HCT116 (cell line): ENCODE data around the gene ZNF544. TPM values are rescaled to one million over a fixed set of nuclear protein-coding genes. Genes with fewer than 3 reads are reported as not detected.

ENCODE experiments used
- ATAC-seq: fragments of 200-7000 bp; cut with Tn5 transposase; 2 replicates; pipeline ENCODE4 v1.9.1; 2020; ENCODE audit warnings: mild to moderate bottlenecking, moderate library complexity
- BruUV-seq: library from RNA; stranded (reverse); fragments of 400-500 nt; replicated peaks from 2 replicates; lab custom pipeline; 2021; lab: Mats Ljungman, UMichigan
- CTCF ChIA-PET: fragments of 300-600 bp; sonication (Branson Sonifier 250); formaldehyde crosslinking; loops from one replicate; lab custom pipeline; 2021; ENCODE audit warnings: antibody characterized with exemption; lab: Charles Lee
- POLR2A ChIA-PET: fragments of 300-600, 350-600 bp; sonication (Branson Sonifier 250); formaldehyde crosslinking; loops from one replicate; lab custom pipeline; 2021; ENCODE audit warnings: antibody characterized with exemption; lab: Charles Lee
- RAD21 ChIA-PET, 2 experiments: fragments of 300-600 bp; sonication (Branson Sonifier 250); formaldehyde crosslinking; loops; one replicate each; lab custom pipeline; 2023; ENCODE audit warnings: low total read pairs in 2 of 2; ENCODE audit not compliant: uncharacterized antibody in 2 of 2, unreplicated experiment in 2 of 2, low non-redundant PET in 1 of 2; lab: Charles Lee
- DNase-seq: peaks from one replicate; pipeline ENCODE4 v3.0.0-alpha.2; 2010; ENCODE audit warnings: low read depth, low spot score
- H2AFZ ChIP-seq: fragments of 200-600 bp; shearing (Covaris generic), sonication (generic); 2 replicates; pipeline ENCODE4 v1.6.1; 2017; ENCODE audit warnings: low read depth, mixed run types, mixed read lengths, antibody characterized with exemption, low read length; ENCODE audit not compliant: poor library complexity, severe bottlenecking
- H3K27ac ChIP-seq: 2 replicates; pipeline ENCODE4 v1.5.1; 2012; ENCODE audit warnings: low read depth, low read length
- H3K27me3 ChIP-seq: fragments of 200-600 bp; sonication (generic); 2 replicates; pipeline ENCODE4 v1.6.1; 2016; ENCODE audit warnings: mixed run types, low read length, mixed read lengths; ENCODE audit not compliant: insufficient read depth
- H3K36me3 ChIP-seq, 2 experiments: fragments of 200-500 bp in 1 of 2; fragments of 200-600 bp in 1 of 2; sonication (Bioruptor generic) in 1 of 2; sonication (generic) in 1 of 2; 2 replicates each; pipeline versions ENCODE4 v1.5.1 to v1.6.1; 2014 to 2016; ENCODE audit warnings: low read length in 2 of 2, inconsistent platforms in 1 of 2, mixed read lengths in 1 of 2, mixed run types in 1 of 2; ENCODE audit not compliant: insufficient read depth in 2 of 2, control insufficient read depth in 1 of 2
- H3K4me1 ChIP-seq, 2 experiments: fragments of 200-600 bp in 1 of 2; sonication (generic) in 1 of 2; 2 replicates each; pipeline versions ENCODE4 v1.5.1 to v1.6.1; 2012 to 2017; ENCODE audit warnings: low read length in 2 of 2, inconsistent platforms in 1 of 2, mild to moderate bottlenecking in 1 of 2, mixed read lengths in 1 of 2, mixed run types in 1 of 2, moderate library complexity in 1 of 2; ENCODE audit not compliant: insufficient read depth in 2 of 2, control insufficient read depth in 1 of 2
- H3K4me2 ChIP-seq: fragments of 200-600 bp; sonication (generic); 2 replicates; pipeline ENCODE4 v1.6.1; 2017; ENCODE audit warnings: mixed run types, low read length, mixed read lengths
- H3K4me3 ChIP-seq, 2 experiments: fragments of 200-600 bp in 1 of 2; sonication (generic) in 1 of 2; replicated peaks in 1 of 2; 2 replicates each; pipeline ENCODE4 v1.5.1; 2011 to 2016; ENCODE audit warnings: low read length in 2 of 2, control low read depth in 1 of 2, low read depth in 1 of 2, mild to moderate bottlenecking in 1 of 2, mixed read lengths in 1 of 2, mixed run types in 1 of 2
- H3K79me2 ChIP-seq: fragments of 200-600 bp; sonication (generic); 2 replicates; pipeline ENCODE4 v1.6.1; 2017; ENCODE audit warnings: mild to moderate bottlenecking, mixed run types, low read length, moderate library complexity, mixed read lengths; ENCODE audit not compliant: insufficient read depth
- H3K9ac ChIP-seq: fragments of 200-600 bp; sonication (generic); 2 replicates; pipeline ENCODE4 v1.6.1; 2016; ENCODE audit warnings: low read length, mixed read lengths
- H3K9me2 ChIP-seq: fragments of 200-600 bp; sonication (generic), shearing (Covaris generic); 2 replicates; pipeline ENCODE4 v1.6.1; 2017; ENCODE audit warnings: mixed run types, mild to moderate bottlenecking, moderate library complexity; ENCODE audit not compliant: insufficient read depth
- H3K9me3 ChIP-seq, 2 experiments: fragments of 200-500 bp in 1 of 2; fragments of 200-600 bp in 1 of 2; sonication (Bioruptor generic) in 1 of 2; sonication (generic) in 1 of 2; 2 replicates each; pipeline ENCODE4 v1.6.1; 2014 to 2017; ENCODE audit warnings: low read length in 2 of 2, mixed read lengths in 2 of 2, inconsistent platforms in 1 of 2, low read depth in 1 of 2, mild to moderate bottlenecking in 1 of 2, mixed run types in 1 of 2, moderate library complexity in 1 of 2; ENCODE audit not compliant: control insufficient read depth in 1 of 2, insufficient read depth in 1 of 2
- H4K20me1 ChIP-seq: fragments of 200-600 bp; sonication (generic), shearing (Covaris generic); 2 replicates; pipeline ENCODE4 v1.6.1; 2017; ENCODE audit warnings: mixed run types, mild to moderate bottlenecking, moderate library complexity; ENCODE audit not compliant: insufficient read depth
- CBX3 ChIP-seq: IDR thresholded peaks from 2 replicates; pipeline ENCODE4 v1.6.1; 2012; ENCODE audit warnings: low read depth
- CEBPB ChIP-seq: IDR thresholded peaks from 2 replicates; pipeline ENCODE4 v1.6.1; 2012; ENCODE audit warnings: low read depth
- ELF1 ChIP-seq: IDR thresholded peaks from 2 replicates; pipeline ENCODE4 v1.6.1; 2012; ENCODE audit warnings: low read depth, borderline replicate concordance
- EZH2 ChIP-seq: fragments of 200-600 bp; sonication (generic); IDR thresholded peaks from 2 replicates; pipeline ENCODE4 v1.6.1; 2017; ENCODE audit warnings: antibody characterized with exemption, mixed run types
- EZH2phosphoT487 ChIP-seq: fragments of 200-600 bp; IDR thresholded peaks from 2 replicates; pipeline ENCODE4 v1.6.1; 2018; ENCODE audit warnings: antibody characterized with exemption, borderline replicate concordance
- POLR2A ChIP-seq: IDR thresholded peaks from 2 replicates; pipeline ENCODE4 v1.7.0; 2011; ENCODE audit warnings: borderline replicate concordance; ENCODE audit not compliant: insufficient read depth, insufficient read length; ENCODE audit errors: extremely low read depth
- POLR2AphosphoS5 ChIP-seq: IDR thresholded peaks from 2 replicates; pipeline ENCODE4 v1.6.1; 2011; ENCODE audit warnings: mild to moderate bottlenecking, low read depth, low read length, moderate library complexity
- SIN3A ChIP-seq: IDR thresholded peaks from 2 replicates; pipeline ENCODE4 v1.6.1; 2012; ENCODE audit warnings: low read depth
- SRF ChIP-seq: IDR thresholded peaks from 2 replicates; pipeline ENCODE4 v1.6.1; 2012; ENCODE audit warnings: low read depth
- ZFX ChIP-seq: fragments of 450-650 bp; IDR thresholded peaks from 2 replicates; pipeline ENCODE4 v1.6.1; 2017
- ZNF274 ChIP-seq: fragments of 200-500 bp; sonication (Bioruptor generic); IDR thresholded peaks from 2 replicates; pipeline ENCODE4 v1.6.1; 2014; ENCODE audit warnings: mild to moderate bottlenecking, low read depth, low read length, inconsistent platforms
- intact Hi-C: fragments of 100-400 bp; cut with micrococcal nuclease; formaldehyde crosslinking; loops from 2 replicates; pipeline ENCODE4 v1.10.0; 2022
- total RNA-seq: library from RNA; stranded (reverse); gene quantifications from one replicate; pipeline ENCODE4 v1.2.1, GENCODE V29; 2021; ENCODE audit not compliant: unreplicated experiment
- TF ChIP-seq, protein P1 (sequence below): IDR thresholded peaks from 2 replicates; pipeline ENCODE4 v1.6.1; 2012
- TF ChIP-seq, protein P2 (sequence below): IDR thresholded peaks from 2 replicates; pipeline ENCODE4 v1.6.1; 2011; ENCODE audit warnings: mild to moderate bottlenecking, low read length, moderate library complexity; ENCODE audit not compliant: insufficient replicate concordance; ENCODE audit errors: extremely low read depth

Gene ZNF544
- total RNA-seq, 1 experiment from 2014 or later: 46.3 TPM

DNA sequence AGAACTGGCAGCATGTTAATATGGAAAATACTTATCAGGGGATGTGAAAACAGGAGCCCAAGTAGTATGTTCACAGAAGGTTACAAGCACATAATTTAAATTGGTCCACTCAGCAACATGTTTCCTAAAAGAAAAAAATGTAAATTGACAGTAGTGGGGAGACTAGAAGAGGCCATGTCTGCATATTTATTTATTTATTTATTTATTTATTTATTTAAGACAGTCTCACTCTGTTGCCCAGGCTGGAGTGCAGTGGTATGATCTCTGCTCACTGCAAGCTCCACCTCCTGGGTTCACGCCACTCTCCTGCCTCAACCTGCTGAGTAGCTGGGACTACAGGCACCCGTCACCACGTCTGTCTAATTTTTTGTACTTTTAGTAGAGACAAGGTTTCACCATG, 36.4 kb downstream of the ZNF544 start:
- TF ChIP-seq ZNF274 (no peak), ZFX (no peak), SRF (no peak), POLR2AphosphoS5 (no peak), SIN3A (no peak), CEBPB (no peak), POLR2A (no peak), CBX3 (no peak), ELF1 (no peak), EZH2phosphoT487 (no peak), EZH2 (no peak)
- TF ChIP-seq, protein P1, sequence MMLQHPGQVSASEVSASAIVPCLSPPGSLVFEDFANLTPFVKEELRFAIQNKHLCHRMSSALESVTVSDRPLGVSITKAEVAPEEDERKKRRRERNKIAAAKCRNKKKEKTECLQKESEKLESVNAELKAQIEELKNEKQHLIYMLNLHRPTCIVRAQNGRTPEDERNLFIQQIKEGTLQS: no peak
- TF ChIP-seq, protein P2, sequence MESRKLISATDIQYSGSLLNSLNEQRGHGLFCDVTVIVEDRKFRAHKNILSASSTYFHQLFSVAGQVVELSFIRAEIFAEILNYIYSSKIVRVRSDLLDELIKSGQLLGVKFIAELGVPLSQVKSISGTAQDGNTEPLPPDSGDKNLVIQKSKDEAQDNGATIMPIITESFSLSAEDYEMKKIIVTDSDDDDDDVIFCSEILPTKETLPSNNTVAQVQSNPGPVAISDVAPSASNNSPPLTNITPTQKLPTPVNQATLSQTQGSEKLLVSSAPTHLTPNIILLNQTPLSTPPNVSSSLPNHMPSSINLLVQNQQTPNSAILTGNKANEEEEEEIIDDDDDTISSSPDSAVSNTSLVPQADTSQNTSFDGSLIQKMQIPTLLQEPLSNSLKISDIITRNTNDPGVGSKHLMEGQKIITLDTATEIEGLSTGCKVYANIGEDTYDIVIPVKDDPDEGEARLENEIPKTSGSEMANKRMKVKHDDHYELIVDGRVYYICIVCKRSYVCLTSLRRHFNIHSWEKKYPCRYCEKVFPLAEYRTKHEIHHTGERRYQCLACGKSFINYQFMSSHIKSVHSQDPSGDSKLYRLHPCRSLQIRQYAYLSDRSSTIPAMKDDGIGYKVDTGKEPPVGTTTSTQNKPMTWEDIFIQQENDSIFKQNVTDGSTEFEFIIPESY: no peak
- Histone ChIP-seq H3K9me2 (no peaks in the 10 kb centered on the region), H3K4me1 (no peaks in the 10 kb centered on the region), H3K9ac (no peak overlapping the region), H3K27me3 (no peaks in the 10 kb centered on the region), H3K36me3 (peaks cover 6 to 25% of the 10 kb centered on the region in 2 experiments; a peak in 3 of 4 replicates), H3K79me2 (no peaks in the 10 kb centered on the region), H3K27ac (no peak overlapping the region), H4K20me1 (no peaks in the 10 kb centered on the region), H3K9me3 (peaks cover 45 to 52% of the 10 kb centered on the region in 2 experiments; a peak in 3 of 4 replicates), H3K4me3 (no peak overlapping the region), H2AFZ (no peak overlapping the region), H3K4me2 (no peak overlapping the region)
- CTCF ChIA-PET: no interaction called here
- no TSS peak for BruUV-seq
- intact Hi-C loops: no loop called here
- POLR2A ChIA-PET: no interaction called here
- ATAC-seq: no peak
- RAD21 ChIA-PET: no interaction called here
- DNase-seq: no peak
